OCI-LY1 (cell line): Measurements from ENCODE around the gene METRN.

Source experiments
- H2AFZ ChIP-seq: fragments of 200-600 bp; sonication (generic), shearing (Covaris generic); 2 replicates; pipeline ENCODE4 v1.6.0; 2014; ENCODE audit warnings: antibody characterized with exemption, mild to moderate bottlenecking, low read length
- H3F3A ChIP-seq: fragments of 200-600 bp; sonication (generic), shearing (Covaris generic); 2 replicates; pipeline ENCODE4 v1.6.0; 2014; ENCODE audit warnings: mild to moderate bottlenecking, antibody characterized with exemption, low read length, moderate library complexity; ENCODE audit not compliant: insufficient read depth
- H3K27ac ChIP-seq: fragments of 200-600 bp; sonication (generic); 2 replicates; pipeline ENCODE4 v1.5.1; 2014; ENCODE audit warnings: low read length, mixed run types, mild to moderate bottlenecking, low read depth; ENCODE audit not compliant: poor library complexity, severe bottlenecking
- H3K27me3 ChIP-seq: fragments of 200-600 bp; sonication (generic); 2 replicates; pipeline ENCODE4 v1.6.0; 2014; ENCODE audit warnings: antibody characterized with exemption, mild to moderate bottlenecking, low read length, moderate library complexity; ENCODE audit not compliant: insufficient read depth
- H3K36me3 ChIP-seq: fragments of 200-600 bp; sonication (generic); 2 replicates; pipeline ENCODE4 v1.6.1; 2014; ENCODE audit warnings: mild to moderate bottlenecking, antibody characterized with exemption, low read length, moderate library complexity, mixed read lengths; ENCODE audit not compliant: insufficient read depth
- H3K4me1 ChIP-seq: fragments of 200-600 bp; sonication (generic); 2 replicates; pipeline ENCODE4 v1.5.1; 2014; ENCODE audit warnings: mild to moderate bottlenecking, low read length, moderate library complexity; ENCODE audit not compliant: insufficient read depth, severe bottlenecking
- H3K4me2 ChIP-seq: fragments of 200-600 bp; sonication (generic), shearing (Covaris generic); 2 replicates; pipeline ENCODE4 v1.6.1; 2014; ENCODE audit warnings: low read length
- H3K4me3 ChIP-seq: fragments of 200-600 bp; sonication (generic); 2 replicates; pipeline ENCODE4 v1.5.1; 2014; ENCODE audit warnings: low read length, low read depth, mild to moderate bottlenecking, mixed read lengths; ENCODE audit not compliant: poor library complexity, severe bottlenecking
- H3K79me2 ChIP-seq: fragments of 200-600 bp; shearing (Covaris generic); 2 replicates; pipeline ENCODE4 v1.6.1; 2016; ENCODE audit warnings: mixed run types, low read length, mixed read lengths; ENCODE audit not compliant: insufficient read depth
- H3K9ac ChIP-seq: fragments of 200-600 bp; sonication (generic), shearing (Covaris generic); 2 replicates; pipeline ENCODE4 v1.6.1; 2014; ENCODE audit warnings: mild to moderate bottlenecking, low read length, mixed read lengths
- H3K9me2 ChIP-seq: fragments of 200-600 bp; sonication (generic), shearing (Covaris generic); 2 replicates; pipeline ENCODE4 v1.6.1; 2014; ENCODE audit warnings: low read depth, mild to moderate bottlenecking, low read length, mixed read lengths
- H3K9me3 ChIP-seq: fragments of 200-600 bp; shearing (Covaris generic); 2 replicates; pipeline ENCODE4 v1.6.1; 2014; ENCODE audit warnings: low read length, mixed read lengths
- H4K20me1 ChIP-seq: fragments of 200-600 bp; sonication (generic), shearing (Covaris generic); 2 replicates; pipeline ENCODE4 v1.6.0; 2016; ENCODE audit warnings: mild to moderate bottlenecking, low read length; ENCODE audit not compliant: insufficient read depth
- EZH2 ChIP-seq: fragments of 200-600 bp; sonication (generic), shearing (Covaris generic); IDR thresholded peaks from 2 replicates; pipeline ENCODE4 v1.8.0; 2017; ENCODE audit warnings: borderline replicate concordance, mixed run types, mild to moderate bottlenecking, antibody characterized with exemption, low read length, moderate library complexity, mixed read lengths
- TF ChIP-seq, protein P1 (sequence below): fragments of 200-600 bp; sonication (generic), shearing (Covaris generic); IDR thresholded peaks from 2 replicates; pipeline ENCODE4 v1.5.1; 2017; ENCODE audit warnings: mild to moderate bottlenecking, antibody characterized with exemption, low read length, moderate library complexity, mixed read lengths

METRN gene

DNA sequence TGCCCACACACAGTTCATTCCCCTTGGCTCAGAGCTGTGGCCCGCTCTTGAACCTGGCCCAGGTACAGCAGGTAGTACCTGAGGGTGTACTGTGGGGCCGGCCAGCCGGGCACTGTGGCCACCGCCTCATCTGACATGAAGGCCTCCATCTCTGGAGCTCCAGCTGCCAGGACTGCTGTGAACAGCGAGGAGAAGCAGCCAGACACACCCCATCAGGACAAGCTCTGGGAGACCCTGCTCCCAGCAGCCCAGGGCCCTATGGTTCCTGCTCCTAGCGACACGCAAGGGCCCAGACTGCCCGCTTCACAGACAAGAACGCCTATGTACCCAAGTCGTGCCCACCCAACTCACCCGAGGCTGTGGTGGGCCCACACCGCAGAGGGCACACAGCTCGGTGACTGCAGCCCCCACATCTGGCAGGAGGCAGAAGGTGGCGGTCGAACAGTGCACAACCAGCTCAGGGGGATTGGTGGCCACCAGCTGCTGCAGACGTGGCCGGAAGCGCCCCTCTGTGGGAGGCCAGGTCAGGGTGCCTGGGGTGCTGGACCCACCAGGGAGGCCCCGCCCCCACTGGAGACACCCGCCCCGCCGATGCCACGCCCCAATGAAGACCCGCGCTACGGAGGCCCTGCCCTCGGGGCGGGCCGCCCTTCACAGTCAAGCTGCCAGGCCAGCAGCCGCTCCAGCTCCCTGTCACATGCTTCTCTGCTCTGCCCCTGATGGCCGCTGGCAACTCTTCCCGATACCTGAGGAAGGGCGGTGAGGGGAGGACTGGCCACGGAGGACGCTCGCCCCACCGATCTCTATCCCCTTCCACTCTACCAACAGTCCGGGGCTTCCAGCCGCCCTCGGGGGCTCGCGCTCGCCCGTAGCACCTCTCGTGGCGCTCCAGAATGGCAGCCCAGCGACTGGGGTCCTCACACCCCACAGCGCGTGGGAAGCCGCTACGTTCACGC, 35.8 kb upstream of the METRN start:
- Histone ChIP-seq H3K27ac (peak overlapping the region; percentile 75), H3K9me3 (no peaks in the 10 kb centered on the region), H3K4me2 (peak overlapping the region; percentile 98), H3K27me3 (no peaks in the 10 kb centered on the region), H3K9me2 (no peaks in the 10 kb centered on the region), H3F3A (no peaks in the 10 kb centered on the region), H3K9ac (peak overlapping the region; percentile 82), H3K79me2 (0 out of 2 replicates have a peak, but pooled peaks cover 8% of the 10 kb centered on the region), H2AFZ (no peak overlapping the region), H3K4me3 (peak overlapping the region; percentile 69), H3K36me3 (peaks cover 29% of the 10 kb centered on the region), H4K20me1 (no peaks in the 10 kb centered on the region), H3K4me1 (peaks cover 46% of the 10 kb centered on the region)
- TF ChIP-seq EZH2: no peak
- TF ChIP-seq, protein P1, sequence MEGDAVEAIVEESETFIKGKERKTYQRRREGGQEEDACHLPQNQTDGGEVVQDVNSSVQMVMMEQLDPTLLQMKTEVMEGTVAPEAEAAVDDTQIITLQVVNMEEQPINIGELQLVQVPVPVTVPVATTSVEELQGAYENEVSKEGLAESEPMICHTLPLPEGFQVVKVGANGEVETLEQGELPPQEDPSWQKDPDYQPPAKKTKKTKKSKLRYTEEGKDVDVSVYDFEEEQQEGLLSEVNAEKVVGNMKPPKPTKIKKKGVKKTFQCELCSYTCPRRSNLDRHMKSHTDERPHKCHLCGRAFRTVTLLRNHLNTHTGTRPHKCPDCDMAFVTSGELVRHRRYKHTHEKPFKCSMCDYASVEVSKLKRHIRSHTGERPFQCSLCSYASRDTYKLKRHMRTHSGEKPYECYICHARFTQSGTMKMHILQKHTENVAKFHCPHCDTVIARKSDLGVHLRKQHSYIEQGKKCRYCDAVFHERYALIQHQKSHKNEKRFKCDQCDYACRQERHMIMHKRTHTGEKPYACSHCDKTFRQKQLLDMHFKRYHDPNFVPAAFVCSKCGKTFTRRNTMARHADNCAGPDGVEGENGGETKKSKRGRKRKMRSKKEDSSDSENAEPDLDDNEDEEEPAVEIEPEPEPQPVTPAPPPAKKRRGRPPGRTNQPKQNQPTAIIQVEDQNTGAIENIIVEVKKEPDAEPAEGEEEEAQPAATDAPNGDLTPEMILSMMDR: no peak

DNA sequence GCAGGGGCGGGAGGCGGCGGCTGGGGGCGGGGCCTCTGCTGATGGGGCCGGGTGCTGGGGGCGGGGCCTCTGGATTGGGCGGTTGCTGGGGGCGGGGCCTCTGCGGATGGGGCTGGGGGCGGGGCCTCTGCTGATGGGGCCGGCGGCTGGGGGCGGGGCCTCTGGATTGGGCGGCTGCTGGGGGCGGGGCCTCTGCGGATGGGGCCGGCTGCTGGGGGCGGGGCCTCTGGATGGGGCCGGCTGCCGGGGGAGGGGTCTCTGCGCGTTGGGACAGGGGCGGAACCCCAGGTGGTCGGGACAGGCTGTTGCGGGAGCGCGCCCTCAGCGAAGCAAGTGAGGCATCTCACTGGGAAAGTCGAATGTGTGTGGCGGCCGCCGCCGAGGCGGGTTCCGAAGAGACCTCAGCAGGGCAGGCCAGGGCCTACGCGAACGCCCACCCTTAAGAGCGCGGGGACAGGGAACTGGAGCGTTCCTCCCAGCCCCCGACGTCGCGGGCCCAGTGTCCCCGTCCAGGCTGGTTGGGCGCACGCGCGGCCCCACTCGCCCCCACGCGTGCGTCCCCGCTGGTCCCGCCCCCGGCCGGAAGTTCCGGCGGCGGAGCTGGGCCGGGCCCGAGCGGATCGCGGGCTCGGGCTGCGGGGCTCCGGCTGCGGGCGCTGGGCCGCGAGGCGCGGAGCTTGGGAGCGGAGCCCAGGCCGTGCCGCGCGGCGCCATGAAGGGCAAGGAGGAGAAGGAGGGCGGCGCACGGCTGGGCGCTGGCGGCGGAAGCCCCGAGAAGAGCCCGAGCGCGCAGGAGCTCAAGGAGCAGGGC, 34.9 kb upstream of the METRN start, which contains the start of gene STUB1:
Gene STUB1 (plus strand): TSS at position 597 of the 811 bp plus-strand sequence. CDS start 116 bp downstream, at position 713.
- Histone ChIP-seq H3K27me3 (no peaks in the 10 kb centered on the region), H3K4me3 (peak within 1 kb of the TSS; percentile 86), H3K9me2 (no peaks in the 10 kb centered on the region), H3K9me3 (no peaks in the 10 kb centered on the region), H3K79me2 (0 out of 2 replicates have a peak, but pooled peaks cover 8% of the 10 kb centered on the region), H3K36me3 (peaks cover 23% of the 10 kb centered on the region), H3F3A (no peaks in the 10 kb centered on the region), H3K4me1 (peaks cover 51% of the 10 kb centered on the region), H3K9ac (peak within 1 kb of the TSS; percentile 86), H3K27ac (peak within 1 kb of the TSS; percentile 75), H3K4me2 (peak within 1 kb of the TSS; percentile 98), H2AFZ (no peak within 1 kb of the TSS), H4K20me1 (no peaks in the 10 kb centered on the region)
- TF ChIP-seq EZH2: no peak
- TF ChIP-seq, protein P1: no peak

DNA sequence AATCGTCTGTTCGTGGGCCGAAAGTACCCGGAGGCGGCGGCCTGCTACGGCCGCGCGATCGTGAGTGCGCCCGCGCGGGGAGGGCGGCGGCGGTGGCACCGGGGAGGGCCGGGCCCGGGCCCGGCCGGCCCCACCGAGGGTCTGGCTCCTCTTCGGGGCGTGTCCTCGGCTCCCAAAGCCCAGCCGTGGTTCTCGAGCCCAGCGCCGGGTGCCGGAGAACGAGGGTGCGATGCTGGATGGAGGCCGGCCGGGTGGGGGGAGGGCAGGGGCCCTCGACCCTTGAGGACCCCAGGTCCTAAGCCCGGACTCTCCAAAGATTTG, 34.3 kb upstream of the METRN start:
- H3K36me3 ChIP-seq: peaks cover 26% of the 10 kb centered on the region
- H4K20me1 ChIP-seq: no peaks in the 10 kb centered on the region
- H3F3A ChIP-seq: no peaks in the 10 kb centered on the region
- H3K4me3 ChIP-seq: peak overlapping the region; percentile 86
- H3K4me2 ChIP-seq: peak overlapping the region; percentile 98
- H3K4me1 ChIP-seq: peaks cover 56% of the 10 kb centered on the region
- H3K9me3 ChIP-seq: no peaks in the 10 kb centered on the region
- peak overlapping the region; percentile 86 for H3K9ac ChIP-seq
- H3K27ac ChIP-seq: peak overlapping the region; percentile 55
- H3K27me3 ChIP-seq: no peaks in the 10 kb centered on the region
- 0 out of 2 replicates have a peak, but pooled peaks cover 8% of the 10 kb centered on the region for H3K79me2 ChIP-seq
- no peak overlapping the region for H2AFZ ChIP-seq
- TF ChIP-seq, protein P1: no peak
- no peak for TF ChIP-seq EZH2
- no peaks in the 10 kb centered on the region for H3K9me2 ChIP-seq
